Mucosa of descending colon (tissue), 3 donors: Measurements from ENCODE around the gene ARSG. TPM values are rescaled to one million over a fixed set of nuclear protein-coding genes. Genes with fewer than 3 reads are reported as not detected.
"Not testable (repeated sequence)": the region's sequence is repeated elsewhere in the genome, so short reads cannot be mapped to it uniquely, and the experiment has no call there.

ENCODE experiments used
- ATAC-seq: fragments of 200-7000 bp; cut with Tn5 transposase; one replicate; pipeline ENCODE4 v1.9.1; 2020; ENCODE audit warnings: mild to moderate bottlenecking, moderate library complexity
- DNase-seq, 3 donors: peaks; one replicate each; pipeline ENCODE4 v3.0.0-alpha.2; 2020
- H3K36me3 ChIP-seq: fragments of 200-600 bp; one replicate; pipeline ENCODE4 v1.8.0; 2021; ENCODE audit warnings: low read depth, mild to moderate bottlenecking
- H3K4me1 ChIP-seq: fragments of 200-600 bp; one replicate; pipeline ENCODE4 v1.8.0; 2021; ENCODE audit warnings: low read depth, mild to moderate bottlenecking
- H3K4me3 ChIP-seq: fragments of 200-600 bp; one replicate; pipeline ENCODE4 v1.8.0; 2021; ENCODE audit warnings: mild to moderate bottlenecking
- H3K9me3 ChIP-seq: fragments of 200-600 bp; one replicate; pipeline ENCODE4 v1.8.0; 2021; ENCODE audit warnings: mild to moderate bottlenecking
- intact Hi-C, 2 donors: fragments of 100-400 bp; cut with DNase I in 1 of 2; cut with micrococcal nuclease in 1 of 2; formaldehyde crosslinking; loops; one replicate each; pipeline versions ENCODE4 v1.11.0 to v1.11.1; 2022; cut with DNase I, micrococcal nuclease
- total RNA-seq, 3 donors: library from RNA; stranded (reverse); fragmentation: NEBNext Ultra II Directional in 2 of 3; extraction: Animal tissue kit (Norgen Biotek cat#: 25700) in 2 of 3; gene quantifications; one replicate each; pipeline versions ENCODE4 v1.2.1 to v1.2.4, GENCODE V29; 2021 to 2023
- TF ChIP-seq, protein P1 (sequence below): fragments of 200-600 bp; IDR thresholded peaks from one replicate; pipeline ENCODE4 v1.8.0; 2022; ENCODE audit warnings: antibody characterized with exemption, mild to moderate bottlenecking
- donor health status: DM: no; HTN: no; CAD: no; lungs with moderate emphysema.
- donor health status: DM: no; HTN: no; CAD: no.
- donor health status: DM: no; HTN: yes; CAD: no.

The ARSG gene
- total RNA-seq, 3 donors from 2014 or later: 1.7 to 3.1 (median 2.1) TPM

- H3K4me3 ChIP-seq: no peak overlapping the region
- H3K4me1 ChIP-seq: no peaks in the 10 kb centered on the region
- TF ChIP-seq, protein P1, sequence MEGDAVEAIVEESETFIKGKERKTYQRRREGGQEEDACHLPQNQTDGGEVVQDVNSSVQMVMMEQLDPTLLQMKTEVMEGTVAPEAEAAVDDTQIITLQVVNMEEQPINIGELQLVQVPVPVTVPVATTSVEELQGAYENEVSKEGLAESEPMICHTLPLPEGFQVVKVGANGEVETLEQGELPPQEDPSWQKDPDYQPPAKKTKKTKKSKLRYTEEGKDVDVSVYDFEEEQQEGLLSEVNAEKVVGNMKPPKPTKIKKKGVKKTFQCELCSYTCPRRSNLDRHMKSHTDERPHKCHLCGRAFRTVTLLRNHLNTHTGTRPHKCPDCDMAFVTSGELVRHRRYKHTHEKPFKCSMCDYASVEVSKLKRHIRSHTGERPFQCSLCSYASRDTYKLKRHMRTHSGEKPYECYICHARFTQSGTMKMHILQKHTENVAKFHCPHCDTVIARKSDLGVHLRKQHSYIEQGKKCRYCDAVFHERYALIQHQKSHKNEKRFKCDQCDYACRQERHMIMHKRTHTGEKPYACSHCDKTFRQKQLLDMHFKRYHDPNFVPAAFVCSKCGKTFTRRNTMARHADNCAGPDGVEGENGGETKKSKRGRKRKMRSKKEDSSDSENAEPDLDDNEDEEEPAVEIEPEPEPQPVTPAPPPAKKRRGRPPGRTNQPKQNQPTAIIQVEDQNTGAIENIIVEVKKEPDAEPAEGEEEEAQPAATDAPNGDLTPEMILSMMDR: no peak
- intact Hi-C loops: no loop called here
- H3K36me3 ChIP-seq: no peaks in the 10 kb centered on the region
- no peaks in the 10 kb centered on the region for H3K9me3 ChIP-seq
- ATAC-seq: no peak
- no peak for DNase-seq
Measured at GRCh38 chr17:68305142-68305541, 13.8 kb downstream of the ARSG start.

- Histone ChIP-seq H3K4me3 (no peak overlapping the region), H3K36me3 (no peaks in the 10 kb centered on the region), H3K4me1 (no peaks in the 10 kb centered on the region), H3K9me3 (no peaks in the 10 kb centered on the region)
- TF ChIP-seq, protein P1: no peak
- ATAC-seq: no peak
- DNase-seq: no peak
- intact Hi-C loops: no loop called here
Measured at GRCh38 chr17:68306819-68307218, 15.5 kb downstream of the ARSG start.

- TF ChIP-seq, protein P1: no peak
- H3K4me1 ChIP-seq: no peaks in the 10 kb centered on the region
- no peak for DNase-seq
- intact Hi-C loops: no loop called here
- ATAC-seq: no peak
- H3K36me3 ChIP-seq: no peaks in the 10 kb centered on the region
- no peak overlapping the region for H3K4me3 ChIP-seq
- no peaks in the 10 kb centered on the region for H3K9me3 ChIP-seq
Measured at GRCh38 chr17:68307443-68307842, 16.1 kb downstream of the ARSG start.

GRCh38 chr17:68308486-68308885, 17.2 kb downstream of the ARSG start:
- intact Hi-C loops, H3K4me1 ChIP-seq, H3K4me3 ChIP-seq, H3K36me3 ChIP-seq, DNase-seq, H3K9me3 ChIP-seq, ATAC-seq: not testable (repeated sequence)

GRCh38 chr17:68309066-68309670, 17.9 kb downstream of the ARSG start:
- intact Hi-C loops, H3K9me3 ChIP-seq, ATAC-seq, H3K4me3 ChIP-seq, H3K4me1 ChIP-seq, DNase-seq, H3K36me3 ChIP-seq: not testable (repeated sequence)

- H3K9me3 ChIP-seq: no peaks in the 10 kb centered on the region
- intact Hi-C loops: no loop called here
- DNase-seq (no peak), ATAC-seq (no peak)
- H3K4me3 ChIP-seq: no peak overlapping the region
- H3K36me3 ChIP-seq: no peaks in the 10 kb centered on the region
- no peaks in the 10 kb centered on the region for H3K4me1 ChIP-seq
- TF ChIP-seq, protein P1: no peak
Measured at GRCh38 chr17:68310152-68310551, 18.9 kb downstream of the ARSG start.
